HEK293 (cell line): Measurements from ENCODE around the gene DXO.

Experiments
- EGR2 ChIP-seq: fragments of 450-650 bp; formaldehyde crosslinking; IDR thresholded peaks from 2 replicates; pipeline ENCODE4 v1.5.1; 2016; ENCODE audit warnings: low read depth, missing biosample characterization, missing genetic modification characterization
- KLF8 ChIP-seq: fragments of 450-650 bp; formaldehyde crosslinking; IDR thresholded peaks from 2 replicates; pipeline ENCODE4 v1.5.1; 2016; ENCODE audit warnings: missing biosample characterization, missing genetic modification characterization
- PRDM10 ChIP-seq: fragments of 450-650 bp; formaldehyde crosslinking; IDR thresholded peaks from 2 replicates; pipeline ENCODE4 v1.5.1; 2016; ENCODE audit warnings: missing biosample characterization, missing genetic modification characterization
- SCRT2 ChIP-seq: fragments of 450-650 bp; formaldehyde crosslinking; IDR thresholded peaks from 2 replicates; pipeline ENCODE4 v1.5.1; 2016; ENCODE audit warnings: missing biosample characterization, missing genetic modification characterization
- SP7 ChIP-seq: fragments of 450-650 bp; formaldehyde crosslinking; IDR thresholded peaks from 2 replicates; pipeline ENCODE4 v1.5.1; 2016; ENCODE audit warnings: missing biosample characterization, missing genetic modification characterization
- TRIM28 ChIP-seq: IDR thresholded peaks from 2 replicates; pipeline ENCODE4 v1.6.1; 2011; ENCODE audit warnings: low read length, control low read depth, borderline replicate concordance
- ZBTB20 ChIP-seq: fragments of 450-650 bp; formaldehyde crosslinking; IDR thresholded peaks from 2 replicates; pipeline ENCODE4 v1.5.1; 2016; ENCODE audit warnings: missing biosample characterization, missing genetic modification characterization
- ZBTB7A ChIP-seq: fragments of 450-650 bp; formaldehyde crosslinking; IDR thresholded peaks from 2 replicates; pipeline ENCODE4 v1.5.1; 2016; ENCODE audit warnings: low read depth, missing biosample characterization, missing genetic modification characterization
- ZNF132 ChIP-seq: fragments of 450-650 bp; formaldehyde crosslinking; IDR thresholded peaks from 2 replicates; pipeline ENCODE4 v1.5.1; 2017; ENCODE audit warnings: missing biosample characterization, missing genetic modification characterization, borderline replicate concordance
- ZNF138 ChIP-seq: fragments of 450-650 bp; formaldehyde crosslinking; IDR thresholded peaks from 2 replicates; pipeline ENCODE4 v1.5.1; 2016; ENCODE audit warnings: missing biosample characterization, missing genetic modification characterization, borderline replicate concordance
- ZNF157 ChIP-seq: fragments of 450-650 bp; formaldehyde crosslinking; IDR thresholded peaks from 2 replicates; pipeline ENCODE4 v1.5.1; 2016; ENCODE audit warnings: missing biosample characterization, missing genetic modification characterization
- ZNF184 ChIP-seq: fragments of 450-650 bp; IDR thresholded peaks from 2 replicates; pipeline ENCODE4 v1.5.1; 2018; ENCODE audit warnings: missing biosample characterization, mild to moderate bottlenecking, missing genetic modification characterization
- ZNF274 ChIP-seq, 2 experiments: fragments of 200-500 bp in 1 of 2; fragments of 450-650 bp in 1 of 2; sonication (Bioruptor generic) in 1 of 2; formaldehyde crosslinking in 1 of 2; IDR thresholded peaks; 2 replicates each; pipeline versions ENCODE4 v1.5.1 to v1.6.1; 2014 to 2016; ENCODE audit warnings: borderline replicate concordance in 1 of 2, inconsistent platforms in 1 of 2, low read length in 1 of 2, missing biosample characterization in 1 of 2, missing genetic modification characterization in 1 of 2
- ZNF302 ChIP-seq: fragments of 450-650 bp; formaldehyde crosslinking; IDR thresholded peaks from 2 replicates; pipeline ENCODE4 v1.5.1; 2016; ENCODE audit warnings: missing biosample characterization, missing genetic modification characterization, low read depth
- ZNF311 ChIP-seq: fragments of 450-650 bp; formaldehyde crosslinking; IDR thresholded peaks from 2 replicates; pipeline ENCODE4 v1.5.1; 2017; ENCODE audit warnings: missing biosample characterization, missing genetic modification characterization, borderline replicate concordance
- ZNF324 ChIP-seq: fragments of 450-650 bp; formaldehyde crosslinking; IDR thresholded peaks from 2 replicates; pipeline ENCODE4 v1.5.1; 2016; ENCODE audit warnings: missing biosample characterization, missing genetic modification characterization
- ZNF404 ChIP-seq: fragments of 450-650 bp; formaldehyde crosslinking; IDR thresholded peaks from 2 replicates; pipeline ENCODE4 v1.5.1; 2017; ENCODE audit warnings: missing biosample characterization, missing genetic modification characterization
- ZNF416 ChIP-seq: fragments of 450-650 bp; formaldehyde crosslinking; IDR thresholded peaks from 2 replicates; pipeline ENCODE4 v1.5.1; 2016; ENCODE audit warnings: missing biosample characterization, missing genetic modification characterization
- ZNF449 ChIP-seq: fragments of 450-650 bp; formaldehyde crosslinking; IDR thresholded peaks from 2 replicates; pipeline ENCODE4 v1.5.1; 2017; ENCODE audit warnings: missing biosample characterization, mild to moderate bottlenecking, missing genetic modification characterization, moderate library complexity
- ZNF501 ChIP-seq: fragments of 450-650 bp; formaldehyde crosslinking; IDR thresholded peaks from 2 replicates; pipeline ENCODE4 v1.5.1; 2016; ENCODE audit warnings: missing biosample characterization, missing genetic modification characterization
- ZNF548 ChIP-seq: fragments of 450-650 bp; formaldehyde crosslinking; IDR thresholded peaks from 2 replicates; pipeline ENCODE4 v1.5.1; 2016; ENCODE audit warnings: missing biosample characterization, missing genetic modification characterization
- ZNF561 ChIP-seq: fragments of 450-650 bp; IDR thresholded peaks from 2 replicates; pipeline ENCODE4 v1.5.1; 2018; ENCODE audit warnings: missing biosample characterization, missing genetic modification characterization, borderline replicate concordance
- ZNF664 ChIP-seq: fragments of 450-650 bp; formaldehyde crosslinking; IDR thresholded peaks from 2 replicates; pipeline ENCODE4 v1.5.1; 2016; ENCODE audit warnings: missing biosample characterization, missing genetic modification characterization
- ZNF701 ChIP-seq: fragments of 450-650 bp; formaldehyde crosslinking; IDR thresholded peaks from 2 replicates; pipeline ENCODE4 v1.5.1; 2016; ENCODE audit warnings: missing biosample characterization, missing genetic modification characterization
- ZNF777 ChIP-seq: fragments of 450-650 bp; formaldehyde crosslinking; IDR thresholded peaks from 2 replicates; pipeline ENCODE4 v1.5.1; 2017; ENCODE audit warnings: missing biosample characterization, missing genetic modification characterization, borderline replicate concordance
- ZNF791 ChIP-seq: fragments of 450-650 bp; formaldehyde crosslinking; IDR thresholded peaks from 2 replicates; pipeline ENCODE4 v1.5.1; 2016; ENCODE audit warnings: missing biosample characterization, missing genetic modification characterization
- ZNF843 ChIP-seq: fragments of 450-650 bp; formaldehyde crosslinking; IDR thresholded peaks from 2 replicates; pipeline ENCODE4 v1.5.1; 2016; ENCODE audit warnings: missing biosample characterization, missing genetic modification characterization
- TF ChIP-seq, protein P1 (sequence below): fragments of 450-650 bp; formaldehyde crosslinking; IDR thresholded peaks from 2 replicates; pipeline ENCODE4 v1.5.1; 2016; ENCODE audit warnings: missing biosample characterization, missing genetic modification characterization, borderline replicate concordance
- TF ChIP-seq, protein P2 (sequence below): fragments of 450-650 bp; formaldehyde crosslinking; IDR thresholded peaks from 2 replicates; pipeline ENCODE4 v1.5.1; 2017; ENCODE audit warnings: missing biosample characterization, missing genetic modification characterization

The DXO gene

DNA sequence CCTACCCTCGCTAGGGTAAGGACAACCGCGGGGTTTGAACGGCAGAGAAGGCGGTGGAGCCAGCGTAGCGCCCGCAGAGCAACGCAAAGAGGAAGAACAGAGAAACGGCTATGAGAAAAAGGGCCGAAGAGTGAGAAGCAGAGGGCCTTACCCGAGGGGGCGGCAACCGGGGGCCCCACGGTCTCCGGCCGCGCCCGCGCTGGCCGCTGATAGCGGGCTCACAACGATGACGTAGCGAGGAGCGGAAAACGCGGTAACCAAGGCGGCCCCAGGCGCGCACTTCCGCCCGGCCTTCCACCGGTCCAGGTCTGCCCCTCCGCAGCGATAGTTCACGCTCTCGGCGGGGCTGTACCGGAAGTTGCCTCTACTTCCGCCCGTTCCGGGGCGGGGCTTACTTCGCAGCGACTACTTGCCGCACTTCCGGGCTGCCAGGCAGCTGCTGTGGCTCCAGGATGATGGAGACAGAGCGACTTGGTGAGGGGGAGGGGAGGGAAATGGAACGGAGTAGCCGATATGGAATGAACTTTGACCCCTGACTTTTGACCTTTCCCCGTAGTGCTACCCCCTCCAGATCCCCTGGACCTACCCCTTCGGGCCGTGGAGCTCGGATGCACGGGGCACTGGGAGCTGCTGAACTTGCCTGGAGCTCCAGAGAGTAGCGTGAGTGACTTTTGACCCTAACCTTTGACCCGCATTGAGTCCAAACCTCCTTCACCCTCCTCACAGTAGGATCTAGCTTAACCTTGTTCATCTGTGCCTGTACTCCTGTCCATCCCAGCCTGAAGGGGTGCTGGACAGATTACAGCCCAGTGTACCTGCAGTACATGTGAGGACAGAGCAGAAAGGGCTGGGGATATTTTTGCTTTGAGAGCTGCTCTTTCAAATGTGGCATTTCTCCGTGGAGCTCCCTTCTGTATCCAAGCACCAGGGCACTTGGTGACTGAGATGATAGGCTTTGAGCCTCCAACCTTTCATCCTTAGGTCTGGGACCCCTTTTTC is 12.9 kb downstream of the DXO start, which contains the start of the genes NELFE and SKIC2 (continued):
- TF ChIP-seq ZNF449: peak; percentile 52; the same call in 1 of the 2 replicates
- TF ChIP-seq SCRT2 (tag by site-specific recombination): peak; percentile 52
- no peak for TF ChIP-seq ZNF302
- no peak for TF ChIP-seq ZNF274 (IDR thresholded peaks at IDR 0.05; ENCODE audit: low read length)
- no peak for TF ChIP-seq ZNF274 (tag by site-specific recombination; IDR thresholded peaks at IDR 0.05; ENCODE audit: borderline replicate concordance)
- no peak for TF ChIP-seq ZNF311 (tag by site-specific recombination)
- TF ChIP-seq ZNF664 (tag by site-specific recombination): no peak
- TF ChIP-seq ZNF777 (tag by site-specific recombination): peak; percentile 26; the same call in 1 of the 2 replicates
- no peak for TF ChIP-seq ZNF701 (tag by site-specific recombination)
- no peak for TF ChIP-seq ZNF404 (tag by site-specific recombination)
- TF ChIP-seq ZNF791 (tag by site-specific recombination): no peak
- TF ChIP-seq ZBTB20 (tag by site-specific recombination): peak; percentile 88
- TF ChIP-seq TRIM28: no peak
- no peak for TF ChIP-seq ZNF184 (tag by site-specific recombination)
- no peak for TF ChIP-seq ZNF416
- TF ChIP-seq ZBTB7A (tag by site-specific recombination): peak; percentile 87
- TF ChIP-seq ZNF548 (tag by site-specific recombination): no peak
- peak; percentile 82 for TF ChIP-seq ZNF501
- TF ChIP-seq ZNF132 (tag by site-specific recombination): no peak
- TF ChIP-seq SP7 (tag by site-specific recombination): peak; percentile 64
- 0 out of 2 replicates have a peak, but pooled peaks have one; percentile 29 for TF ChIP-seq ZNF843 (tag by site-specific recombination)
- TF ChIP-seq, protein P1, sequence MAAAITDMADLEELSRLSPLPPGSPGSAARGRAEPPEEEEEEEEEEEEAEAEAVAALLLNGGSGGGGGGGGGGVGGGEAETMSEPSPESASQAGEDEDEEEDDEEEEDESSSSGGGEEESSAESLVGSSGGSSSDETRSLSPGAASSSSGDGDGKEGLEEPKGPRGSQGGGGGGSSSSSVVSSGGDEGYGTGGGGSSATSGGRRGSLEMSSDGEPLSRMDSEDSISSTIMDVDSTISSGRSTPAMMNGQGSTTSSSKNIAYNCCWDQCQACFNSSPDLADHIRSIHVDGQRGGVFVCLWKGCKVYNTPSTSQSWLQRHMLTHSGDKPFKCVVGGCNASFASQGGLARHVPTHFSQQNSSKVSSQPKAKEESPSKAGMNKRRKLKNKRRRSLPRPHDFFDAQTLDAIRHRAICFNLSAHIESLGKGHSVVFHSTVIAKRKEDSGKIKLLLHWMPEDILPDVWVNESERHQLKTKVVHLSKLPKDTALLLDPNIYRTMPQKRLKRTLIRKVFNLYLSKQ (tag by site-specific recombination): no peak
- TF ChIP-seq, protein P2, sequence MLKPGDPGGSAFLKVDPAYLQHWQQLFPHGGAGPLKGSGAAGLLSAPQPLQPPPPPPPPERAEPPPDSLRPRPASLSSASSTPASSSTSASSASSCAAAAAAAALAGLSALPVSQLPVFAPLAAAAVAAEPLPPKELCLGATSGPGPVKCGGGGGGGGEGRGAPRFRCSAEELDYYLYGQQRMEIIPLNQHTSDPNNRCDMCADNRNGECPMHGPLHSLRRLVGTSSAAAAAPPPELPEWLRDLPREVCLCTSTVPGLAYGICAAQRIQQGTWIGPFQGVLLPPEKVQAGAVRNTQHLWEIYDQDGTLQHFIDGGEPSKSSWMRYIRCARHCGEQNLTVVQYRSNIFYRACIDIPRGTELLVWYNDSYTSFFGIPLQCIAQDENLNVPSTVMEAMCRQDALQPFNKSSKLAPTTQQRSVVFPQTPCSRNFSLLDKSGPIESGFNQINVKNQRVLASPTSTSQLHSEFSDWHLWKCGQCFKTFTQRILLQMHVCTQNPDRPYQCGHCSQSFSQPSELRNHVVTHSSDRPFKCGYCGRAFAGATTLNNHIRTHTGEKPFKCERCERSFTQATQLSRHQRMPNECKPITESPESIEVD (tag by site-specific recombination): no peak
- no peak for TF ChIP-seq ZNF157 (tag by site-specific recombination)
- peak; percentile 92 for TF ChIP-seq KLF8
- TF ChIP-seq PRDM10 (tag by site-specific recombination): peak; percentile 72
- TF ChIP-seq ZNF138 (tag by site-specific recombination): no peak
- no peak for TF ChIP-seq ZNF324 (tag by site-specific recombination)
- peak; percentile 94; the same call in 1 of the 2 replicates for TF ChIP-seq ZNF561 (tag by site-specific recombination)
- TF ChIP-seq EGR2 (tag by site-specific recombination): peak; percentile 44; the same call in 1 of the 2 replicates
